H9 (cell line): Measurements from ENCODE around the gene PLCXD1. TPM values are rescaled to one million over a fixed set of nuclear protein-coding genes. Genes with fewer than 3 reads are reported as not detected.

Experiments
- DNase-seq: peaks from one replicate; pipeline ENCODE4 v3.0.0-alpha.2; 2017
- H2AFZ ChIP-seq: one replicate; pipeline ENCODE4 v1.6.1; 2013; ENCODE audit warnings: mild to moderate bottlenecking, low read length, control low read depth, moderate library complexity
- H2AK5ac ChIP-seq: 2 replicates; pipeline ENCODE4 v1.6.1; 2013; ENCODE audit warnings: low read length, control low read depth, mixed read lengths; ENCODE audit not compliant: insufficient read length
- H2BK120ac ChIP-seq: one replicate; pipeline ENCODE4 v1.6.1; 2013; ENCODE audit warnings: low read depth, mild to moderate bottlenecking, low read length, control low read depth, inconsistent platforms; ENCODE audit not compliant: poor library complexity, severe bottlenecking
- H2BK12ac ChIP-seq: 2 replicates; pipeline ENCODE4 v1.6.1; 2013; ENCODE audit warnings: low read length, control low read depth, mixed read lengths, low read depth; ENCODE audit not compliant: insufficient read length
- H2BK15ac ChIP-seq: 2 replicates; pipeline ENCODE4 v1.6.1; 2013; ENCODE audit warnings: low read depth, low read length, control low read depth
- H2BK20ac ChIP-seq: one replicate; pipeline ENCODE4 v1.6.1; 2013; ENCODE audit warnings: low read depth, mild to moderate bottlenecking, low read length, control low read depth, inconsistent platforms; ENCODE audit not compliant: poor library complexity, severe bottlenecking
- H2BK5ac ChIP-seq: 2 replicates; pipeline ENCODE4 v1.6.1; 2013; ENCODE audit warnings: low read length, control low read depth, mixed read lengths; ENCODE audit not compliant: insufficient read length
- H3K14ac ChIP-seq: 2 replicates; pipeline ENCODE4 v1.6.1; 2013; ENCODE audit warnings: low read length, control low read depth; ENCODE audit not compliant: insufficient read depth
- H3K18ac ChIP-seq: 2 replicates; pipeline ENCODE4 v1.6.1; 2013; ENCODE audit warnings: low read depth, mild to moderate bottlenecking, mixed read lengths, low read length, control low read depth; ENCODE audit not compliant: insufficient read length
- H3K23ac ChIP-seq: 2 replicates; pipeline ENCODE4 v1.6.1; 2013; ENCODE audit warnings: low read length, control low read depth, mixed read lengths, low read depth; ENCODE audit not compliant: insufficient read length
- H3K23me2 ChIP-seq: 2 replicates; pipeline ENCODE4 v1.6.1; 2013; ENCODE audit warnings: low read depth, mild to moderate bottlenecking, mixed read lengths, low read length, control low read depth; ENCODE audit not compliant: insufficient read length, poor library complexity, severe bottlenecking
- H3K27ac ChIP-seq: 2 replicates; pipeline ENCODE4 v1.5.1; 2013; ENCODE audit warnings: low read length, control low read depth, mixed read lengths, low read depth; ENCODE audit not compliant: insufficient read length
- H3K27me3 ChIP-seq: 2 replicates; pipeline ENCODE4 v1.6.1; 2013; ENCODE audit warnings: low read length, control low read depth, inconsistent platforms; ENCODE audit not compliant: insufficient read depth
- H3K4ac ChIP-seq: 2 replicates; pipeline ENCODE4 v1.6.1; 2013; ENCODE audit warnings: low read depth, mild to moderate bottlenecking, control low read depth, inconsistent platforms, low read length, moderate library complexity
- H3K4me1 ChIP-seq: 2 replicates; pipeline ENCODE4 v1.6.1; 2013; ENCODE audit warnings: low read length, control low read depth, inconsistent platforms; ENCODE audit not compliant: insufficient read depth
- H3K4me2 ChIP-seq: 2 replicates; pipeline ENCODE4 v1.6.1; 2013; ENCODE audit warnings: low read length, control low read depth, mixed read lengths; ENCODE audit not compliant: insufficient read length, insufficient read depth
- H3K56ac ChIP-seq: 2 replicates; pipeline ENCODE4 v1.6.1; 2013; ENCODE audit warnings: low read depth, mild to moderate bottlenecking, mixed read lengths, low read length, control low read depth; ENCODE audit not compliant: insufficient read length
- H3K79me1 ChIP-seq: 2 replicates; pipeline ENCODE4 v1.6.1; 2013; ENCODE audit warnings: low read depth, mild to moderate bottlenecking, moderate library complexity, low read length, control low read depth, inconsistent platforms; ENCODE audit not compliant: insufficient read depth, poor library complexity, severe bottlenecking
- H3K79me2 ChIP-seq: 2 replicates; pipeline ENCODE4 v1.6.1; 2013; ENCODE audit warnings: low read length, control low read depth, inconsistent platforms; ENCODE audit not compliant: insufficient read depth
- H3K9ac ChIP-seq: 2 replicates; pipeline ENCODE4 v1.6.1; 2013; ENCODE audit warnings: low read length, control low read depth, mixed read lengths; ENCODE audit not compliant: insufficient read length; ENCODE audit errors: extremely low read depth
- H3K9me3 ChIP-seq: one replicate; pipeline ENCODE4 v1.6.1; 2013; ENCODE audit warnings: low read depth, low read length, inconsistent platforms; ENCODE audit not compliant: control insufficient read depth
- H3T11ph ChIP-seq: one replicate; pipeline ENCODE4 v1.6.1; 2013; ENCODE audit warnings: mild to moderate bottlenecking, low read length, control low read depth, inconsistent platforms
- H4K20me1 ChIP-seq: one replicate; pipeline ENCODE4 v1.6.1; 2013; ENCODE audit not compliant: control insufficient read depth, insufficient read length, insufficient read depth
- H4K5ac ChIP-seq: 2 replicates; pipeline ENCODE4 v1.6.1; 2013; ENCODE audit warnings: low read depth, mild to moderate bottlenecking, mixed read lengths, low read length, control low read depth; ENCODE audit not compliant: insufficient read length
- H4K8ac ChIP-seq: replicated peaks from 2 replicates; pipeline ENCODE4 v1.6.1; 2013; ENCODE audit warnings: low read length, control low read depth, mixed read lengths, low read depth; ENCODE audit not compliant: insufficient read length
- H4K91ac ChIP-seq: 2 replicates; pipeline ENCODE4 v1.6.1; 2013; ENCODE audit warnings: low read depth, mild to moderate bottlenecking, moderate library complexity, mixed read lengths, low read length, control low read depth; ENCODE audit not compliant: insufficient read length
- H3K27ac Mint-ChIP-seq, 3 experiments: 2 replicates in 2 of 3; 3 replicates in 1 of 3; pipeline ENCODE4 v1.8.0; 2020 to 2021; ENCODE audit warnings: mixed read lengths in 3 of 3, mild to moderate bottlenecking in 1 of 3, moderate library complexity in 1 of 3
- H3K27me3 Mint-ChIP-seq: 2 replicates; pipeline ENCODE4 v1.8.0; 2021; ENCODE audit warnings: low read depth, mild to moderate bottlenecking, moderate library complexity, mixed read lengths
- H3K36me3 Mint-ChIP-seq, 3 experiments: 2 replicates in 2 of 3; 3 replicates in 1 of 3; pipeline ENCODE4 v1.8.0; 2020 to 2021; ENCODE audit warnings: low read depth in 3 of 3, mixed read lengths in 3 of 3; ENCODE audit not compliant: insufficient read depth in 1 of 3
- H3K4me1 Mint-ChIP-seq, 2 experiments: 2 replicates each; pipeline ENCODE4 v1.8.0; 2020; ENCODE audit warnings: mixed read lengths in 2 of 2
- H3K4me3 Mint-ChIP-seq, 2 experiments: 2 replicates in 1 of 2; 3 replicates in 1 of 2; pipeline ENCODE4 v1.8.0; 2020 to 2021; ENCODE audit warnings: mild to moderate bottlenecking in 2 of 2, mixed read lengths in 2 of 2, moderate library complexity in 1 of 2
- H3K9me3 Mint-ChIP-seq, 2 experiments: 2 replicates in 1 of 2; 3 replicates in 1 of 2; pipeline ENCODE4 v1.8.0; 2020; ENCODE audit warnings: mild to moderate bottlenecking in 2 of 2, mixed read lengths in 2 of 2, moderate library complexity in 1 of 2
- CTCF ChIP-seq: fragments of 200-600 bp; sonication (generic); conservative IDR thresholded peaks from 3 replicates; pipeline ENCODE4 v1.8.0; 2021; ENCODE audit warnings: antibody characterized with exemption, mild to moderate bottlenecking
- WGBS: extraction: QIAGEN DNeasy Blood & Tissue Kit; methylation state at CpG from one replicate; pipeline ENCODE4 v1.1.7; 2013; ENCODE audit warnings: missing lambda C conversion rate, low lambda C conversion rate, mixed read lengths; ENCODE audit not compliant: insufficient read length; ENCODE audit errors: extremely low coverage; 5-methylcytosine and 5-hydroxymethylcytosine counted together
- total RNA-seq: library from RNA; stranded (reverse); gene quantifications from 2 replicates; pipeline ENCODE4 v1.2.1, GENCODE V29; 2021

The PLCXD1 gene
- total RNA-seq, 1 experiment from 2014 or later = 96.5 TPM

GRCh38 chrX:252957-253291 is 28.3 kb upstream of the PLCXD1 start:
- DNase-seq = no peak
- no peak overlapping the region for H3K14ac ChIP-seq
- H3K27ac Mint-ChIP-seq = no peak overlapping the region

More at GRCh38 chrX:252957-253291, 28.3 kb upstream of the PLCXD1 start:
- H3K23ac ChIP-seq = no peak overlapping the region
- no peak overlapping the region for H3T11ph ChIP-seq
- no peak overlapping the region for H2BK12ac ChIP-seq
- no peak overlapping the region for H2BK120ac ChIP-seq
- no peaks in the 10 kb centered on the region for H3K27me3 ChIP-seq
- H3K4me3 Mint-ChIP-seq = no peak overlapping the region
- no peak overlapping the region for H2BK15ac ChIP-seq
- no peak overlapping the region for H3K56ac ChIP-seq
- no peaks in the 10 kb centered on the region for H3K79me1 ChIP-seq
- no peak overlapping the region for H3K9ac ChIP-seq
- no peak overlapping the region for H2AFZ ChIP-seq
- no peaks in the 10 kb centered on the region; a peak in 1 of 7 replicates for H3K36me3 Mint-ChIP-seq
- H3K4me2 ChIP-seq = no peak overlapping the region
- H2BK20ac ChIP-seq = no peak overlapping the region
- H4K5ac ChIP-seq = no peak overlapping the region
- no peak overlapping the region for H4K91ac ChIP-seq
- no peaks in the 10 kb centered on the region for H3K4me1 ChIP-seq
- peaks cover 0 to 4% of the 10 kb centered on the region in 2 experiments; a peak in 3 of 5 replicates for H3K9me3 Mint-ChIP-seq
- H2BK5ac ChIP-seq = no peak overlapping the region
- no peak overlapping the region for H3K27ac ChIP-seq
- H3K9me3 ChIP-seq = no peaks in the 10 kb centered on the region
- H3K4me1 Mint-ChIP-seq = no peaks in the 10 kb centered on the region
- H4K8ac ChIP-seq = no peak overlapping the region
- H3K23me2 ChIP-seq = no peaks in the 10 kb centered on the region
- H2AK5ac ChIP-seq = no peak overlapping the region
- WGBS = no CpG with 5 or more reads among the region's 3 CpGs
- peaks cover 4% of the 10 kb centered on the region for H4K20me1 ChIP-seq
- no peak overlapping the region for H3K4ac ChIP-seq
- no peak for TF ChIP-seq CTCF
- peaks cover 1% of the 10 kb centered on the region for H3K27me3 Mint-ChIP-seq
- H3K79me2 ChIP-seq = no peaks in the 10 kb centered on the region
- no peak overlapping the region for H3K18ac ChIP-seq
